GM12878 (cell line): ENCODE data around the gene TMBIM1. TPM values are rescaled to one million over a fixed set of nuclear protein-coding genes. Genes with fewer than 3 reads are reported as not detected.

Experiments
- ATAC-seq: fragments of 200-7000 bp; cut with Tn5 transposase; 3 replicates; pipeline ENCODE4 v1.9.1; 2020; ENCODE audit warnings: mild to moderate bottlenecking, moderate library complexity
- BruUV-seq: library from RNA; stranded (reverse); fragments of 400-500 nt; replicated peaks from 2 replicates; lab custom pipeline; 2021; lab: Mats Ljungman, UMichigan
- CTCF ChIA-PET: fragments of 300-600 bp; sonication (Branson Sonifier 250); formaldehyde crosslinking; extraction: SDS; loops from one replicate; lab custom pipeline; 2021; ENCODE audit warnings: inconsistent platforms; lab: Yijun Ruan, JAX
- POLR2A ChIA-PET: fragments of 350-600 bp; formaldehyde crosslinking; extraction: SDS; loops from one replicate; lab custom pipeline; 2021; ENCODE audit warnings: inconsistent platforms; lab: Charles Lee
- RAD21 ChIA-PET: fragments of 300-600 bp; sonication (Branson Sonifier 250); formaldehyde crosslinking; loops from one replicate; lab custom pipeline; 2023; ENCODE audit warnings: antibody characterized with exemption; ENCODE audit not compliant: unreplicated experiment; lab: Charles Lee
- SMC1A ChIA-PET: fragments of 300-600 bp; sonication (Branson Sonifier 250); formaldehyde crosslinking; loops from one replicate; lab custom pipeline; 2023; ENCODE audit not compliant: unreplicated experiment, uncharacterized antibody; lab: Charles Lee
- DNase-seq: peaks from one replicate; pipeline ENCODE4 v3.0.0-alpha.2; 2011; ENCODE audit warnings: low read depth, low spot score
- FAIRE-seq: peaks from 3 replicates; lab custom pipeline; 2011; peaks lifted over from hg19 to GRCh38; lab: Jason Lieb, UNC
- H2AFZ ChIP-seq: 2 replicates; pipeline ENCODE4 v1.6.0; 2011; ENCODE audit warnings: low read depth, low read length, control low read depth; ENCODE audit not compliant: control insufficient read depth
- H3K27ac ChIP-seq: 2 replicates; pipeline ENCODE4 v1.5.1; 2011; ENCODE audit warnings: control low read depth; ENCODE audit not compliant: control insufficient read depth, insufficient read depth
- H3K27me3 ChIP-seq, 2 experiments: replicated peaks in 1 of 2; 2 replicates each; pipeline versions ENCODE4 v1.6.0 to v1.6.1; 2011; ENCODE audit warnings: low read length in 1 of 2; ENCODE audit not compliant: control insufficient read depth in 2 of 2, insufficient read depth in 2 of 2
- H3K36me3 ChIP-seq, 2 experiments: 2 replicates each; pipeline ENCODE4 v1.5.1; 2011; ENCODE audit warnings: low read length in 1 of 2; ENCODE audit not compliant: control insufficient read depth in 2 of 2, insufficient read depth in 2 of 2
- H3K4me1 ChIP-seq: 2 replicates; pipeline ENCODE4 v1.6.1; 2011; ENCODE audit warnings: mild to moderate bottlenecking, low read length, moderate library complexity, mixed read lengths; ENCODE audit not compliant: control insufficient read depth, insufficient read depth
- H3K4me2 ChIP-seq: 2 replicates; pipeline ENCODE4 v1.6.0; 2011; ENCODE audit warnings: control low read depth; ENCODE audit not compliant: control insufficient read depth, insufficient read depth
- H3K4me3 ChIP-seq: fragments of 200-600 bp; sonication (generic); 2 replicates; pipeline ENCODE4 v1.5.1; 2016
- H3K79me2 ChIP-seq: 2 replicates; pipeline ENCODE4 v1.6.0; 2011; ENCODE audit warnings: low read length; ENCODE audit not compliant: control insufficient read depth, insufficient read depth
- H3K9ac ChIP-seq: 2 replicates; pipeline ENCODE4 v1.8.0; 2011; ENCODE audit warnings: low read length, control low read depth, mixed read lengths; ENCODE audit not compliant: control insufficient read depth, insufficient read depth
- H3K9me3 ChIP-seq: replicated peaks from 3 replicates; pipeline ENCODE4 v1.5.1; 2011; ENCODE audit warnings: mild to moderate bottlenecking, low read length; ENCODE audit not compliant: control insufficient read depth, insufficient read depth
- H4K20me1 ChIP-seq: 2 replicates; pipeline ENCODE4 v1.6.0; 2011; ENCODE audit not compliant: control insufficient read depth, insufficient read depth
- BACH1 ChIP-seq: fragments of 450-650 bp; IDR thresholded peaks from 2 replicates; pipeline ENCODE4 v1.6.1; 2017; ENCODE audit warnings: mild to moderate bottlenecking, borderline replicate concordance
- BRCA1 ChIP-seq: IDR thresholded peaks from 2 replicates; pipeline ENCODE4 v1.6.1; 2011; ENCODE audit warnings: low read depth, low read length, improper control_type of control experiment
- CHD1 ChIP-seq: IDR thresholded peaks from 2 replicates; pipeline ENCODE4 v1.6.1; 2012; ENCODE audit warnings: low read depth, low read length, improper control_type of control experiment
- DPF2 ChIP-seq: fragments of 450-650 bp; IDR thresholded peaks from 2 replicates; pipeline ENCODE4 v1.6.1; 2017; ENCODE audit warnings: mild to moderate bottlenecking
- SMAD1 ChIP-seq: fragments of 450-650 bp; IDR thresholded peaks from 2 replicates; pipeline ENCODE4 v1.6.1; 2018; ENCODE audit warnings: mild to moderate bottlenecking, low read depth; ENCODE audit not compliant: partially characterized antibody
- WGBS: methylation state at CpG from one replicate; pipeline ENCODE4 v1.1.6; 2016; ENCODE audit warnings: low lambda C conversion rate; ENCODE audit not compliant: insufficient replicate concordance, insufficient coverage; ENCODE audit errors: missing lambda C conversion rate; 5-methylcytosine and 5-hydroxymethylcytosine counted together
- in situ Hi-C: fragments of 300-500 bp; cut with MboI; formaldehyde crosslinking; loops from 9 replicates; pipeline ENCODE4 v1.14.3; 2018; ENCODE audit warnings: mixed read lengths
- intact Hi-C: fragments of 100-400 bp; cut with micrococcal nuclease; formaldehyde crosslinking; loops from one replicate; pipeline ENCODE4 v1.14.2; 2022; ENCODE audit not compliant: unreplicated experiment
- polyA plus RNA-seq, 11 experiments: library from polyadenylated mRNA; depleted of rRNA in 4 of 11; unstranded in 6 of 11; stranded (reverse) in 5 of 11; fragments of >200 nt; fragmentation: Nextera tagmentation in 4 of 11; fragmentation: Illumina TruSeq in 1 of 11; extraction: Ambion mirVana in 4 of 11; extraction: Trizol in 1 of 11; gene quantifications; 1 replicate in 1 of 11; 2 replicates in 10 of 11; pipeline versions ENCODE4 v1.2.1 to v1.2.3, GENCODE V29; 2011 to 2016; ENCODE audit warnings: inconsistent platforms in 2 of 11, missing spikeins in 2 of 11, low read depth in 1 of 11
- total RNA-seq, 4 experiments: library from RNA; depleted of rRNA in 3 of 4; stranded (reverse); fragments of >200 nt in 3 of 4; fragmentation: Illumina TruSeq in 1 of 4; extraction: Trizol in 1 of 4; gene quantifications; 2 replicates each; pipeline versions ENCODE4 v1.2.1 to v1.2.3, GENCODE V29; 2013 to 2021
- TF ChIP-seq, protein P1 (sequence below): IDR thresholded peaks from 2 replicates; pipeline ENCODE4 v1.6.1; 2012; ENCODE audit warnings: low read depth, low read length, improper control_type of control experiment
- TF ChIP-seq, protein P2 (sequence below): IDR thresholded peaks from 2 replicates; pipeline ENCODE4 v1.6.1; 2011; ENCODE audit warnings: mild to moderate bottlenecking, low read depth, low read length, moderate library complexity; ENCODE audit not compliant: insufficient replicate concordance
- TF ChIP-seq, protein P3 (sequence below): IDR thresholded peaks from 2 replicates; pipeline ENCODE4 v1.6.1; 2011; ENCODE audit warnings: low read depth, low read length, improper control_type of control experiment, borderline replicate concordance
- TF ChIP-seq, protein P4 (sequence below): fragments of 450-650 bp; IDR thresholded peaks from 2 replicates; pipeline ENCODE4 v1.6.1; 2018; ENCODE audit warnings: mild to moderate bottlenecking, low read depth, moderate library complexity; ENCODE audit not compliant: partially characterized antibody

TMBIM1 gene
- total and polyA plus RNA-seq, 10 of the 15 experiments (the other 5 are each of a cell fraction or from before 2014, with no cell fraction given): 6.1 to 38.3 (median 26.2) TPM

DNA sequence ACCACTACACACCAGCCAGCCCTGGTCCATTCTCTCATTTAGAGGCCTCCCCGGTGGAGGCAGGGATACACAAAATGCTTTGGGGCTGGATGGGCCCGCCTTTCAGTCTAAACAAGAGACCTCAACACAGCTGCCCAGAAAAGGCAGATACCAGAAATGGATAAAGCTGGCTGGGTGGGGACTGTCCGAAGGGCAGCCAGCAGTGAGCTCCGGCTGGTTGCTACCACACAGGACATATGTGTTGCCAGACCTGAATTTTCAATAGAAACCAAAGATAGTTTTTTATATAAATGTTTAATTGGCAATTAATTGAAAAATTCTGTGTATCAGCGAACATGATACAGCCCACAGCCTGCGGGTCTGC, 30.1 kb downstream of the TMBIM1 start:
- ChIA-PET CTCF (interaction anchor here (0.9 to 4.7 kb wide), 2 partner anchors 9 to 10 kb away, joined by 3 to 22 read pairs; partner anchors contain the start of genes AAMP and PNKD), RAD21 (no interaction called here), SMC1A (no interaction called here), POLR2A (no interaction called here)
- no peak overlapping the region for H3K9ac ChIP-seq
- no peaks in the 10 kb centered on the region for H4K20me1 ChIP-seq
- H3K4me3 ChIP-seq: no peak overlapping the region
- H3K79me2 ChIP-seq: no peaks in the 10 kb centered on the region
- TF ChIP-seq, protein P1, sequence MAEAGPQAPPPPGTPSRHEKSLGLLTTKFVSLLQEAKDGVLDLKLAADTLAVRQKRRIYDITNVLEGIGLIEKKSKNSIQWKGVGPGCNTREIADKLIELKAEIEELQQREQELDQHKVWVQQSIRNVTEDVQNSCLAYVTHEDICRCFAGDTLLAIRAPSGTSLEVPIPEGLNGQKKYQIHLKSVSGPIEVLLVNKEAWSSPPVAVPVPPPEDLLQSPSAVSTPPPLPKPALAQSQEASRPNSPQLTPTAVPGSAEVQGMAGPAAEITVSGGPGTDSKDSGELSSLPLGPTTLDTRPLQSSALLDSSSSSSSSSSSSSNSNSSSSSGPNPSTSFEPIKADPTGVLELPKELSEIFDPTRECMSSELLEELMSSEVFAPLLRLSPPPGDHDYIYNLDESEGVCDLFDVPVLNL: no peak
- no peak for TF ChIP-seq BACH1
- TF ChIP-seq, protein P2, sequence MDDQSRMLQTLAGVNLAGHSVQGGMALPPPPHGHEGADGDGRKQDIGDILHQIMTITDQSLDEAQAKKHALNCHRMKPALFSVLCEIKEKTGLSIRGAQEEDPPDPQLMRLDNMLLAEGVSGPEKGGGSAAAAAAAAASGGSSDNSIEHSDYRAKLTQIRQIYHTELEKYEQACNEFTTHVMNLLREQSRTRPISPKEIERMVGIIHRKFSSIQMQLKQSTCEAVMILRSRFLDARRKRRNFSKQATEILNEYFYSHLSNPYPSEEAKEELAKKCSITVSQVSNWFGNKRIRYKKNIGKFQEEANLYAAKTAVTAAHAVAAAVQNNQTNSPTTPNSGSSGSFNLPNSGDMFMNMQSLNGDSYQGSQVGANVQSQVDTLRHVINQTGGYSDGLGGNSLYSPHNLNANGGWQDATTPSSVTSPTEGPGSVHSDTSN: no peak
- TF ChIP-seq, protein P3, sequence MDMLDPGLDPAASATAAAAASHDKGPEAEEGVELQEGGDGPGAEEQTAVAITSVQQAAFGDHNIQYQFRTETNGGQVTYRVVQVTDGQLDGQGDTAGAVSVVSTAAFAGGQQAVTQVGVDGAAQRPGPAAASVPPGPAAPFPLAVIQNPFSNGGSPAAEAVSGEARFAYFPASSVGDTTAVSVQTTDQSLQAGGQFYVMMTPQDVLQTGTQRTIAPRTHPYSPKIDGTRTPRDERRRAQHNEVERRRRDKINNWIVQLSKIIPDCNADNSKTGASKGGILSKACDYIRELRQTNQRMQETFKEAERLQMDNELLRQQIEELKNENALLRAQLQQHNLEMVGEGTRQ: no peak
- TF ChIP-seq, protein P4, sequence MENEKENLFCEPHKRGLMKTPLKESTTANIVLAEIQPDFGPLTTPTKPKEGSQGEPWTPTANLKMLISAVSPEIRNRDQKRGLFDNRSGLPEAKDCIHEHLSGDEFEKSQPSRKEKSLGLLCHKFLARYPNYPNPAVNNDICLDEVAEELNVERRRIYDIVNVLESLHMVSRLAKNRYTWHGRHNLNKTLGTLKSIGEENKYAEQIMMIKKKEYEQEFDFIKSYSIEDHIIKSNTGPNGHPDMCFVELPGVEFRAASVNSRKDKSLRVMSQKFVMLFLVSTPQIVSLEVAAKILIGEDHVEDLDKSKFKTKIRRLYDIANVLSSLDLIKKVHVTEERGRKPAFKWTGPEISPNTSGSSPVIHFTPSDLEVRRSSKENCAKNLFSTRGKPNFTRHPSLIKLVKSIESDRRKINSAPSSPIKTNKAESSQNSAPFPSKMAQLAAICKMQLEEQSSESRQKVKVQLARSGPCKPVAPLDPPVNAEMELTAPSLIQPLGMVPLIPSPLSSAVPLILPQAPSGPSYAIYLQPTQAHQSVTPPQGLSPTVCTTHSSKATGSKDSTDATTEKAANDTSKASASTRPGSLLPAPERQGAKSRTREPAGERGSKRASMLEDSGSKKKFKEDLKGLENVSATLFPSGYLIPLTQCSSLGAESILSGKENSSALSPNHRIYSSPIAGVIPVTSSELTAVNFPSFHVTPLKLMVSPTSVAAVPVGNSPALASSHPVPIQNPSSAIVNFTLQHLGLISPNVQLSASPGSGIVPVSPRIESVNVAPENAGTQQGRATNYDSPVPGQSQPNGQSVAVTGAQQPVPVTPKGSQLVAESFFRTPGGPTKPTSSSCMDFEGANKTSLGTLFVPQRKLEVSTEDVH: no peak
- no peak for TF ChIP-seq CHD1
- TF ChIP-seq BRCA1: no peak
- TF ChIP-seq SMAD1: no peak
- no peak for TF ChIP-seq DPF2
- intact Hi-C loops (no loop called here), in situ Hi-C loops (no loop called here)
- H3K36me3 ChIP-seq: peaks cover 10 to 18% of the 10 kb centered on the region in 2 experiments; a peak in 3 of 4 replicates
- H2AFZ ChIP-seq: no peak overlapping the region
- H3K4me1 ChIP-seq: peaks cover 31% of the 10 kb centered on the region
- WGBS: 80% methylated on average over 6 of the region's 6 CpGs
- H3K27ac ChIP-seq: 0 out of 2 replicates have a peak overlapping the region, but pooled peaks have one; percentile 10
- no peaks in the 10 kb centered on the region for H3K9me3 ChIP-seq
- BruUV-seq: no TSS peak
- DNase-seq (no peak), ATAC-seq (no peak), FAIRE-seq (no peak)
- no peak overlapping the region for H3K4me2 ChIP-seq
- no peaks in the 10 kb centered on the region for H3K27me3 ChIP-seq
